Liver (tissue), 9 donors: ENCODE data around the gene TACC2. TPM values are rescaled to one million over a fixed set of nuclear protein-coding genes. Genes with fewer than 3 reads are reported as not detected.

Experiments used
- DNase-seq: peaks from one replicate; pipeline ENCODE4 v3.0.0-alpha.2; 2017; ENCODE audit warnings: low spot score
- H3K27ac ChIP-seq, 2 donors: one replicate each; pipeline ENCODE4 v1.7.0; 2013; ENCODE audit warnings: inconsistent platforms in 2 of 2, low read length in 2 of 2, control low read depth in 1 of 2, low read depth in 1 of 2, mild to moderate bottlenecking in 1 of 2
- H3K27me3 ChIP-seq, 4 donors: one replicate each; pipeline versions ENCODE4 v1.6.1 to v1.7.0; 2013; ENCODE audit warnings: low read length in 3 of 4, inconsistent platforms in 1 of 4, mild to moderate bottlenecking in 1 of 4, moderate library complexity in 1 of 4; ENCODE audit not compliant: control insufficient read depth in 4 of 4, insufficient read depth in 4 of 4
- H3K36me3 ChIP-seq, 4 donors: one replicate each; pipeline versions ENCODE4 v1.6.1 to v1.7.0; 2013; ENCODE audit warnings: low read length in 3 of 4, mild to moderate bottlenecking in 3 of 4, low read depth in 1 of 4, moderate library complexity in 1 of 4; ENCODE audit not compliant: control insufficient read depth in 4 of 4, insufficient read depth in 3 of 4
- H3K4me1 ChIP-seq, 4 donors: one replicate each; pipeline versions ENCODE4 v1.6.1 to v1.7.0; 2013; ENCODE audit warnings: low read length in 3 of 4, mild to moderate bottlenecking in 3 of 4, moderate library complexity in 1 of 4; ENCODE audit not compliant: control insufficient read depth in 4 of 4, insufficient read depth in 4 of 4
- H3K4me3 ChIP-seq, 3 donors: one replicate each; pipeline versions ENCODE4 v1.6.1 to v1.7.0; 2013; ENCODE audit warnings: low read length in 3 of 3, control low read depth in 1 of 3, low read depth in 1 of 3, mild to moderate bottlenecking in 1 of 3
- H3K9ac ChIP-seq, 2 donors: one replicate each; pipeline ENCODE4 v1.7.0; 2013; ENCODE audit warnings: low read length in 2 of 2, mild to moderate bottlenecking in 2 of 2, moderate library complexity in 2 of 2, control low read depth in 1 of 2, low read depth in 1 of 2
- H3K9me3 ChIP-seq, 4 donors: one replicate each; pipeline versions ENCODE4 v1.6.1 to v1.7.0; 2013; ENCODE audit warnings: low read length in 3 of 4; ENCODE audit not compliant: control insufficient read depth in 4 of 4
- CTCF ChIP-seq: fragments of 150-350 bp; IDR thresholded peaks from 2 replicates; pipeline ENCODE4 v1.5.1; 2017; ENCODE audit warnings: improper control_type of control experiment, low read depth, low read length; ENCODE audit not compliant: missing input control
- EGR1 ChIP-seq, 2 donors: IDR thresholded peaks; 2 replicates each; pipeline ENCODE4 v1.6.1; 2016 to 2018; ENCODE audit warnings: antibody characterized with exemption in 2 of 2, low read depth in 2 of 2
- FOXA1 ChIP-seq: IDR thresholded peaks from 2 replicates; pipeline ENCODE4 v1.6.1; 2016; ENCODE audit warnings: antibody characterized with exemption
- FOXA2 ChIP-seq: IDR thresholded peaks from 2 replicates; pipeline ENCODE4 v1.6.1; 2016; ENCODE audit warnings: antibody characterized with exemption
- HNF4A ChIP-seq, 2 donors: conservative IDR thresholded peaks; 2 replicates each; pipeline ENCODE4 v1.6.1; 2016; ENCODE audit warnings: antibody characterized with exemption in 2 of 2, mild to moderate bottlenecking in 2 of 2
- JUND ChIP-seq, 2 donors: IDR thresholded peaks; 2 replicates each; pipeline ENCODE4 v1.6.1; 2016; ENCODE audit warnings: antibody characterized with exemption in 2 of 2
- NR2F2 ChIP-seq: IDR thresholded peaks from 2 replicates; pipeline ENCODE4 v1.6.1; 2016; ENCODE audit warnings: antibody characterized with exemption
- SP1 ChIP-seq: IDR thresholded peaks from 2 replicates; pipeline ENCODE4 v1.6.1; 2018; ENCODE audit warnings: antibody characterized with exemption, mild to moderate bottlenecking
- TAF1 ChIP-seq: conservative IDR thresholded peaks from 2 replicates; pipeline ENCODE4 v1.6.1; 2016; ENCODE audit warnings: antibody characterized with exemption, mild to moderate bottlenecking
- YY1 ChIP-seq: IDR thresholded peaks from 2 replicates; pipeline ENCODE4 v1.6.1; 2016; ENCODE audit warnings: antibody characterized with exemption, mild to moderate bottlenecking
- WGBS: extraction: QIAGEN DNeasy Blood & Tissue Kit; methylation state at CpG from one replicate; pipeline ENCODE4 v1.1.7; 2013; 5-methylcytosine and 5-hydroxymethylcytosine counted together
- polyA plus RNA-seq, 2 donors: library from polyadenylated mRNA; stranded (reverse) in 1 of 2; unstranded in 1 of 2; fragments of 200-250 nt in 1 of 2; fragments of >200 nt in 1 of 2; fragmentation: Nextera tagmentation in 1 of 2; extraction: Ambion mirVana in 1 of 2; gene quantifications; one replicate each; pipeline versions ENCODE4 v1.2.1 to v1.2.3, GENCODE V29; 2013 to 2015
- total RNA-seq, 2 donors: library from RNA; depleted of rRNA; stranded (reverse); fragments of >200 nt; gene quantifications; one replicate each; pipeline ENCODE4 v1.2.3, GENCODE V29; 2014
- TF ChIP-seq, protein P1 (sequence below): IDR thresholded peaks from 2 replicates; pipeline ENCODE4 v1.6.1; 2016; ENCODE audit warnings: antibody characterized with exemption, mild to moderate bottlenecking
- TF ChIP-seq, protein P2 (sequence below): IDR thresholded peaks from 2 replicates; pipeline ENCODE4 v1.6.1; 2016; ENCODE audit warnings: antibody characterized with exemption
- TF ChIP-seq, protein P3 (sequence below): IDR thresholded peaks from 2 replicates; pipeline ENCODE4 v1.6.1; 2016; ENCODE audit warnings: antibody characterized with exemption
- donor health status: healthy.
- donor health status: healthy.
- donor health status: healthy.
- donor health status: healthy.
- donor health status: healthy.

TACC2 gene
- total and polyA plus RNA-seq, 4 donors, result 1.5 to 9.1 (median 7.8) TPM

GRCh38 chr10:122246830-122247520 is 258.0 kb downstream of the TACC2 start:
- H3K27me3 ChIP-seq, result no peaks in the 10 kb centered on the region
- WGBS, result 95% methylated on average over 11 of the region's 11 CpGs
- H3K36me3 ChIP-seq, result peaks cover 0 to 17% (median 2%) of the 10 kb centered on the region in 4 donors
- H3K4me3 ChIP-seq, result no peak overlapping the region
- no peak for DNase-seq
- no peaks in the 10 kb centered on the region for H3K4me1 ChIP-seq
- H3K27ac ChIP-seq, result no peak overlapping the region
- TF ChIP-seq, protein P1, sequence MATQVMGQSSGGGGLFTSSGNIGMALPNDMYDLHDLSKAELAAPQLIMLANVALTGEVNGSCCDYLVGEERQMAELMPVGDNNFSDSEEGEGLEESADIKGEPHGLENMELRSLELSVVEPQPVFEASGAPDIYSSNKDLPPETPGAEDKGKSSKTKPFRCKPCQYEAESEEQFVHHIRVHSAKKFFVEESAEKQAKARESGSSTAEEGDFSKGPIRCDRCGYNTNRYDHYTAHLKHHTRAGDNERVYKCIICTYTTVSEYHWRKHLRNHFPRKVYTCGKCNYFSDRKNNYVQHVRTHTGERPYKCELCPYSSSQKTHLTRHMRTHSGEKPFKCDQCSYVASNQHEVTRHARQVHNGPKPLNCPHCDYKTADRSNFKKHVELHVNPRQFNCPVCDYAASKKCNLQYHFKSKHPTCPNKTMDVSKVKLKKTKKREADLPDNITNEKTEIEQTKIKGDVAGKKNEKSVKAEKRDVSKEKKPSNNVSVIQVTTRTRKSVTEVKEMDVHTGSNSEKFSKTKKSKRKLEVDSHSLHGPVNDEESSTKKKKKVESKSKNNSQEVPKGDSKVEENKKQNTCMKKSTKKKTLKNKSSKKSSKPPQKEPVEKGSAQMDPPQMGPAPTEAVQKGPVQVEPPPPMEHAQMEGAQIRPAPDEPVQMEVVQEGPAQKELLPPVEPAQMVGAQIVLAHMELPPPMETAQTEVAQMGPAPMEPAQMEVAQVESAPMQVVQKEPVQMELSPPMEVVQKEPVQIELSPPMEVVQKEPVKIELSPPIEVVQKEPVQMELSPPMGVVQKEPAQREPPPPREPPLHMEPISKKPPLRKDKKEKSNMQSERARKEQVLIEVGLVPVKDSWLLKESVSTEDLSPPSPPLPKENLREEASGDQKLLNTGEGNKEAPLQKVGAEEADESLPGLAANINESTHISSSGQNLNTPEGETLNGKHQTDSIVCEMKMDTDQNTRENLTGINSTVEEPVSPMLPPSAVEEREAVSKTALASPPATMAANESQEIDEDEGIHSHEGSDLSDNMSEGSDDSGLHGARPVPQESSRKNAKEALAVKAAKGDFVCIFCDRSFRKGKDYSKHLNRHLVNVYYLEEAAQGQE, result no peak
- TF ChIP-seq EGR1 (IDR thresholded peaks at IDR 0.05; ENCODE audit: low read depth in 2 of 2) (no peak), NR2F2 (no peak), JUND (IDR thresholded peaks at IDR 0.05) (no peak), YY1 (no peak), FOXA2 (no peak), FOXA1 (no peak), SP1 (no peak)
- TF ChIP-seq, protein P2, sequence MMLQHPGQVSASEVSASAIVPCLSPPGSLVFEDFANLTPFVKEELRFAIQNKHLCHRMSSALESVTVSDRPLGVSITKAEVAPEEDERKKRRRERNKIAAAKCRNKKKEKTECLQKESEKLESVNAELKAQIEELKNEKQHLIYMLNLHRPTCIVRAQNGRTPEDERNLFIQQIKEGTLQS, result no peak
- TF ChIP-seq, protein P3, sequence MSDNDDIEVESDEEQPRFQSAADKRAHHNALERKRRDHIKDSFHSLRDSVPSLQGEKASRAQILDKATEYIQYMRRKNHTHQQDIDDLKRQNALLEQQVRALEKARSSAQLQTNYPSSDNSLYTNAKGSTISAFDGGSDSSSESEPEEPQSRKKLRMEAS, result no peak
- H3K9me3 ChIP-seq, result no peaks in the 10 kb centered on the region
- H3K9ac ChIP-seq, result no peak overlapping the region

DNA sequence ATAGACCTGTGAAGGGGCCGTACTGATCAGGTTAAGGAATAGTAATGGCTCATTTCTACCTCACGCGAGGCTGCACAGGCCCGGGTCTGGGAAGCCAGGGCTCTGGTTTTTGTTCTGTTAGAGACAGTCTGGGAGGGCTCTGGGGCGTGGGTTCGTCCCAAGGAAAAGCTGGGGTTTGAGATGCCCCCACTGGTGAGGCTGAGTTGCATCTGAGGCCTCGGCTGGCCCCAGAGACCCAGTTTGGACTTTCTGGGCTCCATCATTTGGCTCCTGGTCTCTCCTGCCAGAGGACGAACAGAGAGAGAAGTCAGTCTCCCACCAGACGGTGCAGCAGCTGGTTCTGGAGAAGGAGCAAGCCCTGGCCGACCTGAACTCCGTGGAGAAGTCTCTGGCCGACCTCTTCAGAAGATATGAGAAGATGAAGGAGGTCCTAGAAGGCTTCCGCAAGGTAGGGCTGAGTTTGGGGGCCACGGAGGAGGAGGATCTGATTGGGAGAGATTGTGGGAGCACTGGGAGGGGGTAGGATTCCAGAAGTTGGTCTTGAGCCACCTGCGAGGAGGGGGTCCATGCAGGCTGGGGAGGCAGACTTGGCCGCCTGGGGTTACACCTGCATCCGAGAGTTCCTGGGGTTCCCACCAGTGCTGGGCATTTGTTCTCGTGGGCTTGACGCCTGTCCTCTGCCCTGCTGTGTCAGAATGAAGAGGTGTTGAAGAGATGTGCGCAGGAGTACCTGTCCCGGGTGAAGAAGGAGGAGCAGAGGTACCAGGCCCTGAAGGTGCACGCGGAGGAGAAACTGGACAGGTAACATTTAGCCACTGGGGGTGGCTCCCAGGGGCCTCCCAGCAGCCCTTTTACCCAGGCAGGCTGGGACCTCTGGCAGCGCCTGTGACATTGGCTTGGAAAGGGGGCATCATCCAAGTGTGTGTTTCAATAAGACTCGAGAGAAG is 259.7 kb downstream of the TACC2 start:
- no peak overlapping the region for H3K27ac ChIP-seq
- H3K9me3 ChIP-seq, result no peaks in the 10 kb centered on the region
- peaks cover 0 to 13% (median 1%) of the 10 kb centered on the region in 4 donors for H3K36me3 ChIP-seq
- TF ChIP-seq HNF4A (conservative IDR thresholded peaks at IDR 0.05) (no peak), EGR1 (IDR thresholded peaks at IDR 0.05; ENCODE audit: low read depth in 2 of 2) (no peak), FOXA1 (no peak), JUND (IDR thresholded peaks at IDR 0.05) (no peak), TAF1 (no peak), CTCF (no peak)
- no peaks in the 10 kb centered on the region for H3K4me1 ChIP-seq
- no peaks in the 10 kb centered on the region for H3K27me3 ChIP-seq
- 97% methylated on average over 25 of the region's 25 CpGs for WGBS
- no peak overlapping the region for H3K9ac ChIP-seq
- no peak overlapping the region for H3K4me3 ChIP-seq
- DNase-seq, result no peak
